ENCODE data around the gene ERI2. TPM values are rescaled to one million over a fixed set of nuclear protein-coding genes. Genes with fewer than 3 reads are reported as not detected.

ERI2 gene, protein sequence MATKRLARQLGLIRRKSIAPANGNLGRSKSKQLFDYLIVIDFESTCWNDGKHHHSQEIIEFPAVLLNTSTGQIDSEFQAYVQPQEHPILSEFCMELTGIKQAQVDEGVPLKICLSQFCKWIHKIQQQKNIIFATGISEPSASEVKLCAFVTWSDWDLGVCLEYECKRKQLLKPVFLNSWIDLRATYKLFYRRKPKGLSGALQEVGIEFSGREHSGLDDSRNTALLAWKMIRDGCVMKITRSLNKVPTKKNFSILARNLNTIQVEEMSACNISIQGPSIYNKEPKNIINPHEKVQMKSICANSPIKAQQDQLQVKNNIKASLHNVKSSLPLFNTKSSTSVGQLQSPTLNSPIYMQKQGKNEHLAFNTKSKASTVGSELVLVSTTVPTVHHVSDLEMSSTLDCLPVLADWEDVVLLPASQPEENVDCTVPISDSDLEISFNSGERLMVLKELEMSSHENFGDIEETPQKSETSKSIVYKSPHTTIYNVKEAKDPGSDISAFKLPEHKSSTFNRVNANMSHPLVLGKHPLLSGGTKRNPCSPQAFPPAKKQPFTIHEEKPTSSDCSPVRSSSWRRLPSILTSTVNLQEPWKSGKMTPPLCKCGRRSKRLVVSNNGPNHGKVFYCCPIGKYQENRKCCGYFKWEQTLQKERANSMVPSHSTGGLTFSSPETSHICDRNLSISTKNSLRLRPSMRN
- 10 to 100 TPM in 11 of 12 donors, not detected in 1; 14.9 to 28.7 (median 21.1) TPM for polyA plus RNA-seq (ENCODE audit: insufficient read length in 12 of 12)
- long read RNA-seq, donor 1, transcript ERI2-203 (1 exons, 3,846 nt): major isoform, 27 of 39 reads
- long read RNA-seq, donor 1, partial matches to known transcripts: 11 of 39 reads
- long read RNA-seq, donor 1, other reads (novel, unspliced or antisense): 0 of 39 reads
- long read RNA-seq, donor 2, partial matches to known transcripts: 0 of 6 reads
- long read RNA-seq, donor 2, other reads (novel, unspliced or antisense): 0 of 6 reads
- long read RNA-seq, donor 3, partial matches to known transcripts: 0 of 2 reads
- long read RNA-seq, donor 3, other reads (novel, unspliced or antisense): 0 of 2 reads
- long read RNA-seq, donor 4, partial matches to known transcripts: 0 of 1 reads
- long read RNA-seq, donor 4, other reads (novel, unspliced or antisense): 0 of 1 reads
- long read RNA-seq, donor 5, partial matches to known transcripts: 0 of 2 reads
- long read RNA-seq, donor 5, other reads (novel, unspliced or antisense): 0 of 2 reads
- long read RNA-seq, donor 6, partial matches to known transcripts: 0 of 4 reads
- long read RNA-seq, donor 6, other reads (novel, unspliced or antisense): 0 of 4 reads
- long read RNA-seq, donor 7, partial matches to known transcripts: 0 of 2 reads
- long read RNA-seq, donor 7, other reads (novel, unspliced or antisense): 0 of 2 reads
- long read RNA-seq, donor 8, partial matches to known transcripts: 0 of 4 reads
- long read RNA-seq, donor 8, other reads (novel, unspliced or antisense): 0 of 4 reads
- long read RNA-seq, donor 9, partial matches to known transcripts: 0 of 1 reads
- long read RNA-seq, donor 9, other reads (novel, unspliced or antisense): 0 of 1 reads
- long read RNA-seq, donor 10, partial matches to known transcripts: 0 of 2 reads
- long read RNA-seq, donor 10, other reads (novel, unspliced or antisense): 0 of 2 reads
- long read RNA-seq, donor 11, transcript ERI2-203 (1 exons, 3,846 nt): major isoform, 5 of 5 reads
- long read RNA-seq, donor 11, partial matches to known transcripts: 0 of 5 reads
- long read RNA-seq, donor 11, other reads (novel, unspliced or antisense): 0 of 5 reads

DNA sequence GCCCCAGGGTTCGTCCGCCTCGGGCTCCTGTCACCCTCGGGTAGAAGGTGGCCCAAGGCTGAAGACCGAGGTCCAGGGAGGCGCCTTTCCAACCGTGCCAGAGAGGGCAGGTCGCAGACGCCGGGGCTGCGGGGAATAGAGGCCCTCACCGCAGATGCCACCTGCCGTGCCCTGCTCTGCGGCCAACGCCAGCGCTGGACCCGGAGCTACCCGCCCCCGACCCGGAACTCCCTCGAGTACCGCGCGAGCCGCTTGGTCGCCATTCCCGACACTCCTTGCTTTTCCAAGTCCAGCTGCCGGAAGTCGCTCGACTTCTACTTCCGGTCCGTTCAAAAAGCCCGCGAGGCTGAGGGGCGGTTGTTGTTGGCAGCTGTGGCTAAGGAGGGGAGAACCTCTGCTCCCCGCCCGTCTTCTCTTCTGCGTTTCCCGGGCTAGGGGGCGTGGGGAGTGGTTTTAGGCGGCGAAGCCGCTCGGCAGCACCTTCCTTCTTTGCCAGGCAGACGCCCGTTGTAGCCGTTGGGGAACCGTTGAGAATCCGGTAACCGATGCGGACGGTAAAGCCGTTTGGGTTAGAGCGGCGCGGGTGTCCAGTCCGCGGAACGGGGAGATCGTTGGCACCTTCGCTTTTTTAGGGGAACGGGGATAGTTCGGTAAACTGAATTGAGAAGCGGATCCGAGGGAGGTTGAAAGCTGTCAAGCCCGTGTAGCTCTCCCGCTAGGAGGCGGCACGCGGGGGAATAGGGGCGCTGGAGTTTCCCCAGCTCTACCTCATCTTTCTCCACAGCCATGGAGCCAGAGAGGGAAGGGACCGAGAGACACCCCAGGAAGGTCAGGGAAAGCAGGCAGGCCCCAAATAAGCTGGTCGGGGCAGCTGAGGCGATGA lies at the start of gene ERI2, which contains the start of gene REXO5:
ERI2 (minus strand) TSS at position 305 of the 883 bp plus-strand sequence; CDS start at position 263, 42 bp downstream.
REXO5 (plus strand) TSS at position 360 of the 883 bp plus-strand sequence; CDS start at position 787, 427 bp downstream.
- peak; percentile 96 for DNase-seq

DNA sequence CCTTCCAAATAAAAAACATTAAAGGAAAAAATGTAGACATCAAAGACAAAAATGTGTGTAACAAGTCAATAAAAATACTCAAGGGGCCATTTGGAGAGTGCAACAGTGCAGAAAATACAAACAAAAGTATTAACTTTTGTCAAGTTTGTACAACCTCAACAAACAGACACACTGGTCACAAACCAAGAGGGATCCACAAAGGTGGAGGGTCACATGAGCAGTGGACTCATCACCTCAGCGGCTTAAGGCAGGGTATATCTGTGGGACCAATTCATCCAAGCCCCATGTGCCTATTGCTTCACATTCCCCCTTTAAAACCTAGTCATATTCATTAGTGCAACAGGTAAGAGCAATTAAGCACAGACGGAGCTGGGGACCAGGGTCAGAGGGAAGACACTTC lies 48.7 kb upstream of the ERI2 start:
- no peak for DNase-seq

DNA sequence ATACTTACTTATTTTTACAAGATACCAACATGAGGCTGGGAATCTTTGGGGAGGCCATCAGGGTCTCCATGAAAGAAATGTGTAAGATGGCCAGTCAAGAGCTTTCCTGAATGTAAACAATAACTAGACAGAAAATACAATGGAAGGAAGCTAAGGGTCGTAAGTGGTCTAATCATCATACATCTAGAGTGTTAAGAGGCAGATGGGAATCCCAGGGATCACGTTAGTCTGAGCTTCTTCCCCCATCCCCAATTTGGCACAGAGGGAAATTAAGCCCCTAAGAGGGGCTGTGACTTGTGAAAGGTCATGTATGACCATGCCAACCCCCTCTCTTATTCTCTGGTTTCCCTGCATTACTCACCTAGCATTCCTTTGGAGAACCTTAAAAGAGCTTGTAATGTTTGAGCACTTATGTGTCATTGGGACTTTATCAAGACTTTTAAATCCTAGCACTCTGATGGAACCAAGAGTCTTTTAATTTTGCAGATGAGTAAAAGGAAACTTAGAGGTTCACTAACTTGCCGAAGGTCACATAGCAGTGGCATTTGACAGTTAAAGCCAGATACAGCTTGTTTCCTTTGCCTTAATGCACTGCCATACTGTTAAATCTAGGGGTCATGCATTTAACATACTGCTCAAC lies 47.8 kb upstream of the ERI2 start:
- no peak for DNase-seq

DNA sequence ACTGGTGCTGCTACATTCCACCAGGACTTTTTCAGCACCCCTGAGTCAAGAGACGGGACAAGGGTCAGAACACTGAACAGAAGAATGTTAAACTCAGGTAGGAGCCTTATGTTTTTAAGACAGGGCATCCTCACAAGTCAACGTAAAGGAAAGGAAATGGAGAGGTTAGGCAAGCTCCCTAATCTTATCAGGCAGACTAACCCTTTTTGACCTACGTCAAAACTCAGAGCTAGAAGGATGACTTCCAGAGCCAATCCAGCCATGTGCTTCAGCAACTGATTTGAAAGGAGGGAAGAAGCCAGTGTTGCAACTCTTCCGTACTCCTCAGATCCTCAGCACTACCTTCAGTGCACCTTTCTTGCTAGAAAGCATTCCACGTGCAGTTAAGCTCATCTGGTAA lies 46.9 kb upstream of the ERI2 start:
- DNase-seq: no peak

DNA sequence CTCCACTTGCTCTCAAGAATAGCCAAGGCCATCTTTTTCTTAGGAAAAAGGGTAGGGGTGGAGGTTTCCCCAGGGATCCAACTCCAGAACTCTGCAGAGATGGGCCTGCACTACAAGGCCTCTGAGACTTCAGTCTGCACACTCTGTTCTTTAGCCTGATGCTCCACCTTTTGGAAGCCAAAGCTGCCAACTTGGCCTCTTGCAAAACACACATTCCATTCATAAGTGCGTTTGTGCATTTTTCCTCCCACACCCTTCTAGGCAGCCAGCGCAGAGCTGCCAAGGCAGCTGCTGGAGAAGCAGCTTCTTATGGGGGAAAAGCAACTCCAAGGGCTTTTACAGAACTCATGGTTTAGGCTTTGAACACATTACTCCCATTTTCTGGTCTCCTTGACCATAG lies 45.3 kb upstream of the ERI2 start:
- DNase-seq: peak; percentile 79

DNA sequence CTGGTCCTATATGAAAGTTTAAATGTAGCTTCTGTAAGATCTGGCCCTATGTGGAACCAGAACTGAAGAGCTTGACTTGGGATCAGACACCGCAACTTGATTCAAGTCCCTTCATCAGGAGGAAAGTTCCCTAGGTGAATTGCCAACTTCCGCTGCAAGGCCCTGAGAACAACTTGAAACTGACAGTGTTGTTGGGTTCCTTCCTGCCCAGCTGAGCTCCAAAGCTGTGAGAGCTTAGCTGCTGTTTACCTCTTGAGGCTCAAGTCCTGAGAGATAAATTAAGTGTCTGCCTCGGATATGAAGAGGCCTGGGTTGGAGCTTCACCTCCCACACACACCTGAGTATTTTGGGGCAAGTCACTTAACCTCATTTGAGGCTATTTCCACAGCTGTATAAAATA lies 44.7 kb upstream of the ERI2 start:
- no peak for DNase-seq

DNA sequence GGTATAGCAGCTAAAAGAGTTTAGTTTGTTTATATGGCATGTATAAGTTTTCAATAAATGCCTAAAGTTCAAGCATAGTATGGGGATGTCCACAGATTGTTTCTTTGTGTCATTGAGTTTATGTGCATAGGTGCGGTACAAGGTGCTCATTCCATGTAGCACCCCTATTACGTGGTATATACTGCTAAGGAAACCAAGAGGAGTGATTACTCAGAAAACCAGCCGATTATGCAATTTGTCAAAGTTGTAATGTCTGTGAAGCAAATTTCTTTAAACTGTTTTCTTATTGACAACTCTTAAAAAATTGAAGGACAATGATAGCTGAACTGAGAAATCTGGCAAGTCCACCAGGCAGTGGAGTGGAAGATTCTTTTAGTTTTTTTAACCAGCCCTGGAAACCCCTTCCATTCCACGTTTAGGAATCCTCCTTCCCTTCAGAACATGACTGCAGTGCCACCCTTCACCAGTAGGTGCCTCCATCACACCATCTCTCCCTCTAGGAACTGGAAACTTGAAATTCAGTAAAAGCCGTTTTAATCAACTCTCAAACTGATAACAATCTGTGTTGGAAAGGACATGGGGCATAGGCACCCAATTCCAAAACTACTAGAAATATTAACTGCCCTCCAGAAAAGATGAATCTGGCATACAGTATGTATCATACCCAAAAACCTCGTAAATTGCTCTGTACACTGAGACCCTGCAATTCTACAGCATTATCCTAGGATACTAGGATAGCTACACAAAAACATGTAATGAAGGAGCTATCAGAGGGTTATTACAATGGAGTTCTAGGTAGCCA lies 43.5 kb upstream of the ERI2 start:
- DNase-seq: peak; percentile 77

DNA sequence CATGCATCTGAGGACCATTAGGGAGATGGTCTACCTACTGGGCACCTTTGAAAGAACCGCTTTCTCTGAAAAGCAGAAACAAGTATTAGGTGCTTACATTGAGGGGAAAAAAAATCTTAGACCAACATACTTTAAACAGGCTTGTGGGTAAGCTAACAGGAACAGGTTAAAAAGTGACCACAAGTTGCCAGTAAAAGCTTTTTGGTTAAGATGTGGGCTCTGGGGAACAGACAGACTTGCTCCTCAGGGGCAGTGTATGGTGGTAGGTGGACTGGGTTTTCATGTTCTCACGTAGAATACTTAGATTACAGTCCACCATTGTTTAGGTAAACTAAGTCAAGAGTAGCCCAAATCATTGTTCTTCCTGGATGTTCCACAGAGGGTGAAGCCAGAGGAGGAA lies 41.3 kb upstream of the ERI2 start:
- DNase-seq: no peak

DNA sequence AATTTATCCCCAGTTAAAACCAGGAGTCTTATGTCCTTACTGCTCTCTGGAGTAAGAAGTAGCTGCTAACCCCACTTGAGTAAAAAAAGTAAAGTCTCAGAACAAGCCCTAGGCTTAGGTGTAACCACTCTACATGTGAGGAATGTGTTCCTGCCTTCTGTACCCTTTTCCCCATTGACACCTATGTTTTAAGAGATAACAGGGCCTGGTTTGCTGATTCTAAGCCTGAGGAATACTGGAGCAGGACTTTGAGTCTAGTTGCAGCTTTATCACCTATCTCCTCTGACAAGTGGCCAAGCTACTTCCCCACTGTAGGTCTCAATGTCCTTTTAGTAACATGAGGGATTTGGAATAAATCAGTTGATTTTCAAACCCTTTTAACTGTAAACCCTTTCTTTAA lies 40.3 kb upstream of the ERI2 start:
- DNase-seq: no peak

DNA sequence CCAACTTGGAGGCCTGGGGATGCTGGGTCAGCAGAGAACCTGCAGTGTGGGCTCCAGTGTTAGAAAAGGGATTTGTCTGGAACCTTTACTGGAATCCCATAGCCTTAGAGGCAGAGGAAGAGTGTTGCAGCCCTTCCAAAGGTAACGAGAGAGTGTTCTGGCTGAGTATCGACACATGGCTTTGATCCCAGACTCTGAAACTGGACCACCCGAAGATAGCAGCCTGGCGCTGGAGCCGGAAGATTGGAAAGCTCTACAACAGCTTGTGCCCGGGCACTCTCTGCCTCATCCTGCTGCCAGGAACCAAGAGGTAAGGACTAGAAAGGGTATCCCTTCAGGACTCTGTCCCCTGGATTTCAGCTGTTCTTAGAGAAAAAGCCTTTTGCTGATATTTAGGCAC lies 39.8 kb upstream of the ERI2 start:
- DNase-seq: no peak

DNA sequence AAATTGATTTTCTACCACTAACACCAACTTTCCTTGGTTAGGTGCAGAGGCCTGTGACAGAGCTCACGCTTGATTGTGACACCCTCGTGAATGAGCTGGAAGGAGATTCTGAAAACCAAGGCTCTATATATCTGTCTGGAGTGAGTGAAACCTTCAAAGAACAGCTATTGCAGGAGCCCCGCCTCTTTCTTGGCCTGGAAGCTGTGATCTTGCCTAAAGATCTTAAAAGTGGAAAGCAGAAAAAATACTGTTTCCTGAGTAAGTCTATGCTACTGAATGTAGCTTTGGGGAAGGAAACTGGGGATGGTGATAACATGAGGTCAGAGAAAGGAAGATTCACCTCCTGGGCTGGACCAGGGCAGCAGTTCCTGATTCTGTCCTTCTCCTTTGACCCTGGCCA lies 38.3 kb upstream of the ERI2 start:
- no peak for DNase-seq

DNA sequence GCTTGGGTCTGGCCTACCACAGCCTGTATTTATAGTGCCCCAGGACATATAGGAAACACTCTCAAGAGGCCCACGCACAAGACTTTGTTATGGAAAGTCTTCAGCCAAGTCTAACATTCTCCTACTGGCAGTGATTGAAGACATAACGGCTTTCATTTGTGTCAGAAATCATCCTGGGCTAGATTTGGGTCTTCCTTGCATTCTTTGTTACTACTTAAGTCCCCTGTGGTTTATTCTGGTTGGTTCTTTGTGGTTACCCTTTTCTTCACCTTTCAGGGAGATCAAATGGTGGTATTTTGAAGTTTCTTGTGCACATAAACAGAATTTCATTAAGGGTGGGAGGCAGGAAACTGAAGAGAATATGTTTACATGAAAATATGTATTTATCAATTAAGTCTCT lies 37.8 kb upstream of the ERI2 start:
- no peak for DNase-seq

DNA sequence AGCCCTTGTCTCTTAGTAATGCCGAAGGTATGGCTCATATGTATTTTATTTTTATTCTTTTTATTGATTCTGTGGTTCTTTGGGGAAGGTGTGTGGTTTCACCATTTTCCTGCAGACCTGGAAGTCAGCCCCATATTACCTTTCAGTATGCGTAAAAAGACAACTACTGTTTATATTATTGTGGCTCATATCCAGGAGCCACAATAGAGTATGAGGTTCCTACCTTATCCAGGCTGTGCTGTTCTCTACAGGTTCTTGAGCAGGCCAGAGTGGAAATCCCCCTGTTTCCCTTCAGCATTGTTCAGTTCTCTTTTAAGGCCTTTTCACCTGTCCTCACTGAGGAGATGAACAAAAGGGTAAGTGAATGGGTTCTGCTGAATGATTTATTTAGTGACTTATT lies 33.2 kb upstream of the ERI2 start:
- DNase-seq: no peak

DNA sequence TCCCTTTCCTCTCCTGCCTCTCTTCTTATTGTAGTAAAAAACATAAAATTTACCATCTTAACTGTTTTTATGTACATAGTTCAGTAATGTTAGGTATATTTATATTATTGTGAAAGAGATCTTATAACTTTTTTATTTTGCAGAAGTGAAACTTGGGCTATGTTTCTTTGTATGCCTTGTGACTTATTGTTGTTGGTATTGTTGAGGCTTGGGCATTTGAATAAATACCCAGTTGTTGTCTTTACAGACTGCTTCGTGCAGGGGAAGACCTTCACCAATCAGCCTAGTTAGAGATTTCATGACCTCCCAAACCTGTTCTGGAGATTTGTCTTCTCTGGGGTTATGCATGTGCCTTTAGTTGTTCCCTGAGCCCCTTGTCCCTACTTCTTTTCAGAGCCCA lies 32.0 kb upstream of the ERI2 start:
- no peak for DNase-seq

DNA sequence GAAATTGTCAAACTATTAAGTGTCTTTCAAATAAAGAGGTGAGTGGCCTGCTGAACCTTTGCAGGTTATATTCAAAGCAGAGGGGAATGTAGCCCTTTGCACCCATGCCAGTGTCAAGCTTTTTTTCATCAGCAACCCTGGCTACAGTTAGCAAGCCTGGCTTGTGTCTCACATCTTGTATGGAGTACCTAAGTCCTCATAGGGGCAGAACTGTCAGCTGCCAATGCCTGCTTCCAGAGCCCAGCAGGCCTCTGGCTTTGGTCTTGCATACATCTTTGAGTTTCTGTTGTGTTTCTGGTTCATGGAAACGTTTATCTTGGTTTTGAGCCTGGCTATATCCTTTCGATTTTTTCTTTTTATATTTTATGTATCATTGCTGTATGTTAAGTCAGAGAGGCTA lies 26.8 kb upstream of the ERI2 start:
- DNase-seq: no peak

DNA sequence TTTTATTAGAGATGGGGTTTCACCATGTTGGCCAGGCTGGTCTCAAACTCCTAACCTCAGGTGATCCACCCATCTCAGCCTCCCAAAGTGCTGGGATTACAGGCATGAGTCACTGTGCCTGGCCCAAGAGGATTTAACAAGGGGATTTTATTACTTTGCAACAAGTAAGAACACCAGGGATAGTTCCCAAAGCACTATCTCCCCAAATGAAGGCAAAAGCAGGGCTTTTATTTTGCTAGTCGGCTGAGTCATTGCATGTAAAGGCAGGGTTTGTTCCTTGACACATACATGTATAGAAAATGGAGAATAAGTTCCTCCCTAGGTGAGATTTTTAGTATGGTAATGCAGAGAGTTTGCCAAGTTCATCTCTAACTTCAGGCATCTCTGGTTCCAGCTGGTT lies 24.1 kb upstream of the ERI2 start:
- DNase-seq: no peak

DNA sequence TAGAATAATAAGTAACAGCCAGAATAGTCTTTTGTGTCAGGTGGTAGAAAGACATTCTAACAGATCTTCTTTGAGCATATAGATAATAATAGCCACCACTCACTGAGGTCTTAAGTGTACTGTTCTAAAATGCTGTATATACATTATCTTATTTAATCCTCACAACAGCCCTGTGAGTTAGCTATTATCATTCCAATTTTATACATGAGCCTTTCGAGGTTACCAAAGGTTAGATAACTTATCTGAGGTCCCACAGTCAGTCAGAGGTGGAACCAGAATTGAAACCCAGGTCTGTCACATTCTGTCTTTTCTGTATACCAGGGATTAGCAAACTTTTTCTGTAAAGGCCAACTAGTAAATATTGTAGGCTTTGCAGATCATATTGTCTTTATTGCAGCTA lies 23.3 kb upstream of the ERI2 start:
- no peak for DNase-seq

DNA sequence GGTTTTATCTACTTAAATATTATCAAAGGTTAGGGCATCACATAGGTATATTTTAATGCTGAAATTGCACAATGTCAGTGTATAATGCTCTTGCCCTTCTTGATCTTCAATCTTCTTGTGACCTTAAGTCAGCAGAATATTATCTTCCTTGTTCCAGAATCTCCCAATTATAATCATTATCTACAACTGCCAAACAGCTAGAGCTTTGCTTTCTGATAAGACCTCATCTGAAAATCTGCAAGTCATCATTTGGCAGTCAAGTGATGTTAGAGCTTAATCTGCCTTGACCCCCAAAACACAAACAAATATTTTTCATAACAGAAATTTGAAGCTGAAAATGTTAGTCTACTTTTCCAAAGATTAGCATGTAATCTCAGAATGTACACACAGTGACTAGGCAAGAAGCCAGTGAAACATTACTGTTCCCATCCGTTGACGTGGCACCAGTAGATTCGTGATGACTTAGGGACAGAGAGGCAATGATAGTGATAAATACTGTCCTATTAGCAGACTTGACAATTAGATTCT lies 19.8 kb upstream of the ERI2 start:
- DNase-seq: no peak

Measured in muscle of arm (tissue), 14 donors.